GM23338 (cell line): Measurements from ENCODE around the gene ZDHHC20. TPM values are rescaled to one million over a fixed set of nuclear protein-coding genes. Genes with fewer than 3 reads are reported as not detected.

Experiments used
- ATAC-seq: fragments of 200-7000 bp; cut with Tn5 transposase; 3 replicates; pipeline ENCODE4 v1.9.1; 2020
- DNase-seq: peaks from one replicate; pipeline ENCODE4 v3.0.0-alpha.2; 2015; ENCODE audit warnings: low spot score
- H2AFZ ChIP-seq: fragments of 200-600 bp; sonication (generic); 2 replicates; pipeline ENCODE4 v1.8.0; 2016; ENCODE audit warnings: antibody characterized with exemption, mild to moderate bottlenecking, moderate library complexity
- H3F3A ChIP-seq: fragments of 200-600 bp; sonication (generic); replicated peaks from 2 replicates; pipeline ENCODE4 v1.8.0; 2017; ENCODE audit warnings: antibody characterized with exemption, mixed run types, low read depth
- H3K27ac ChIP-seq: fragments of 200-600 bp; sonication (generic); 2 replicates; pipeline ENCODE4 v1.6.1; 2016; ENCODE audit warnings: low read depth
- H3K27me3 ChIP-seq: fragments of 200-600 bp; sonication (generic); 2 replicates; pipeline ENCODE4 v1.8.0; 2016; ENCODE audit warnings: mild to moderate bottlenecking, mixed run types, moderate library complexity; ENCODE audit not compliant: insufficient read depth
- H3K36me3 ChIP-seq: fragments of 200-600 bp; sonication (generic); 2 replicates; pipeline ENCODE4 v1.8.0; 2016; ENCODE audit warnings: mild to moderate bottlenecking; ENCODE audit not compliant: insufficient read depth
- H3K4me1 ChIP-seq: fragments of 200-600 bp; sonication (generic); 2 replicates; pipeline ENCODE4 v1.8.0; 2016; ENCODE audit warnings: mild to moderate bottlenecking, moderate library complexity; ENCODE audit not compliant: insufficient read depth
- H3K4me2 ChIP-seq: fragments of 200-600 bp; sonication (generic); 2 replicates; pipeline ENCODE4 v1.7.1; 2017; ENCODE audit warnings: mixed run types
- H3K4me3 ChIP-seq: fragments of 200-600 bp; sonication (generic); 2 replicates; pipeline ENCODE4 v1.6.1; 2016; ENCODE audit warnings: mixed run types
- H3K79me2 ChIP-seq: fragments of 200-600 bp; sonication (generic); replicated peaks from 2 replicates; pipeline ENCODE4 v1.8.0; 2017; ENCODE audit warnings: mild to moderate bottlenecking; ENCODE audit not compliant: insufficient read depth
- H3K9me2 ChIP-seq: fragments of 200-600 bp; sonication (generic); 2 replicates; pipeline ENCODE4 v1.8.0; 2017; ENCODE audit not compliant: insufficient read depth
- H4K20me1 ChIP-seq: fragments of 200-600 bp; sonication (generic); replicated peaks from 2 replicates; pipeline ENCODE4 v1.8.0; 2017; ENCODE audit warnings: mild to moderate bottlenecking; ENCODE audit not compliant: insufficient read depth
- H3K27ac Mint-ChIP-seq: 2 replicates; pipeline ENCODE4 v1.8.0; 2020; ENCODE audit warnings: inconsistent platforms, mild to moderate bottlenecking, moderate library complexity, mixed read lengths
- H3K27me3 Mint-ChIP-seq: 3 replicates; pipeline ENCODE4 v1.8.0; 2022; ENCODE audit warnings: low read depth, mild to moderate bottlenecking, moderate library complexity, mixed read lengths, inconsistent platforms; ENCODE audit not compliant: insufficient read depth, poor library complexity
- H3K36me3 Mint-ChIP-seq: 3 replicates; pipeline ENCODE4 v1.8.0; 2021; ENCODE audit warnings: low read depth, mild to moderate bottlenecking, inconsistent platforms, moderate library complexity, mixed read lengths
- H3K4me1 Mint-ChIP-seq: 3 replicates; pipeline ENCODE4 v1.8.0; 2020; ENCODE audit warnings: mild to moderate bottlenecking, inconsistent platforms, mixed read lengths
- H3K4me3 Mint-ChIP-seq: 3 replicates; pipeline ENCODE4 v1.8.0; 2021; ENCODE audit warnings: moderate library complexity, mild to moderate bottlenecking, inconsistent platforms, mixed read lengths
- H3K9me3 Mint-ChIP-seq: 3 replicates; pipeline ENCODE4 v1.8.0; 2020; ENCODE audit warnings: moderate library complexity, mild to moderate bottlenecking, inconsistent platforms, mixed read lengths
- CTCF ChIP-seq, 2 experiments: fragments of 200-600 bp in 1 of 2; sonication (generic) in 1 of 2; conservative IDR thresholded peaks; 2 replicates each; pipeline versions ENCODE4 v1.5.1 to v1.6.1; 2016 to 2017; ENCODE audit warnings: antibody characterized with exemption in 2 of 2, low read depth in 2 of 2, mild to moderate bottlenecking in 2 of 2, moderate library complexity in 1 of 2
- ETS1 ChIP-seq: IDR thresholded peaks from 2 replicates; pipeline ENCODE4 v1.6.1; 2016; ENCODE audit warnings: antibody characterized with exemption
- EZH2 ChIP-seq: fragments of 200-600 bp; sonication (generic); IDR thresholded peaks from one replicate; pipeline ENCODE4 v1.8.0; 2017; ENCODE audit warnings: antibody characterized with exemption, mild to moderate bottlenecking, low read depth; ENCODE audit not compliant: unreplicated experiment
- EZH2phosphoT487 ChIP-seq: fragments of 200-600 bp; sonication (generic); IDR thresholded peaks from one replicate; pipeline ENCODE4 v1.8.1; 2018; ENCODE audit warnings: antibody characterized with exemption; ENCODE audit not compliant: unreplicated experiment
- JUNB ChIP-seq: IDR thresholded peaks from one replicate; pipeline ENCODE4 v1.6.1; 2016; ENCODE audit warnings: antibody characterized with exemption; ENCODE audit not compliant: unreplicated experiment
- NANOG ChIP-seq: IDR thresholded peaks from 2 replicates; pipeline ENCODE4 v1.6.1; 2016; ENCODE audit warnings: antibody characterized with exemption, borderline replicate concordance
- POLR2AphosphoS5 ChIP-seq: IDR thresholded peaks from 2 replicates; pipeline ENCODE4 v1.6.1; 2016; ENCODE audit warnings: antibody characterized with exemption, low read depth
- REST ChIP-seq: IDR thresholded peaks from one replicate; pipeline ENCODE4 v1.6.1; 2018; ENCODE audit warnings: antibody characterized with exemption; ENCODE audit not compliant: unreplicated experiment
- STAT1 ChIP-seq: IDR thresholded peaks from one replicate; pipeline ENCODE4 v1.6.1; 2016; ENCODE audit warnings: antibody characterized with exemption; ENCODE audit not compliant: unreplicated experiment
- ZNF114 ChIP-seq: fragments of 250-450 bp; sonication (Bioruptor Pico); IDR thresholded peaks from 2 replicates; pipeline ENCODE4 v1.5.0; 2020; ENCODE audit warnings: mild to moderate bottlenecking, moderate library complexity
- ZNF331 ChIP-seq: fragments of 250-450 bp; sonication (Bioruptor Pico); IDR thresholded peaks from 2 replicates; pipeline ENCODE4 v1.5.0; 2020; ENCODE audit warnings: low read depth, mild to moderate bottlenecking, moderate library complexity
- ZNF462 ChIP-seq: fragments of 250-450 bp; sonication (Bioruptor Pico); IDR thresholded peaks from 2 replicates; pipeline ENCODE4 v1.5.0; 2020; ENCODE audit warnings: mild to moderate bottlenecking, moderate library complexity
- polyA plus RNA-seq: library from polyadenylated mRNA; unstranded; fragments of >200 nt; fragmentation: Nextera tagmentation; extraction: Ambion mirVana; gene quantifications from 2 replicates; pipeline ENCODE4 v1.2.1, GENCODE V29; 2016
- total RNA-seq: library from RNA; depleted of rRNA; stranded (reverse); fragments of >200 nt; shearing (Covaris generic); gene quantifications from 2 replicates; pipeline ENCODE4 v1.2.3, GENCODE V29; 2014

The ZDHHC20 gene
- total and polyA plus RNA-seq, 2 experiments from 2014 or later = 37.7 to 119 TPM

GRCh38 chr13:21328836-21329477, 130.1 kb downstream of the ZDHHC20 start:
- H3K27ac Mint-ChIP-seq = no peak overlapping the region
- peaks cover 14% of the 10 kb centered on the region for H3K36me3 Mint-ChIP-seq

More at GRCh38 chr13:21328836-21329477, 130.1 kb downstream of the ZDHHC20 start:
- Histone ChIP-seq H3F3A (peaks cover 11% of the 10 kb centered on the region), H4K20me1 (no peaks in the 10 kb centered on the region), H3K79me2 (no peaks in the 10 kb centered on the region), H3K27ac (no peak overlapping the region), H3K36me3 (no peaks in the 10 kb centered on the region), H3K4me1 (peaks cover 39% of the 10 kb centered on the region), H2AFZ (no peak overlapping the region), H3K27me3 (peaks cover 10% of the 10 kb centered on the region; the same call in 1 of the 2 replicates), H3K4me3 (peak overlapping the region; percentile 52; the same call in 1 of the 2 replicates), H3K4me2 (peak overlapping the region; percentile 62), H3K9me2 (peaks cover 16% of the 10 kb centered on the region; the same call in 1 of the 2 replicates)
- DNase-seq (no peak), ATAC-seq (no peak)
- peaks cover 40% of the 10 kb centered on the region for H3K4me1 Mint-ChIP-seq
- TF ChIP-seq ZNF462 (CRISPR knock-in tag) = no peak
- no peak for TF ChIP-seq ZNF331 (CRISPR knock-in tag)
- no peak for TF ChIP-seq ETS1
- no peak for TF ChIP-seq POLR2AphosphoS5
- TF ChIP-seq EZH2phosphoT487 = no peak
- TF ChIP-seq JUNB = no peak
- no peak for TF ChIP-seq STAT1
- TF ChIP-seq EZH2 = no peak
- TF ChIP-seq ZNF114 (CRISPR knock-in tag) = no peak
- no peak for TF ChIP-seq REST
- TF ChIP-seq NANOG = no peak
- no peak for TF ChIP-seq CTCF (conservative IDR thresholded peaks at IDR 0.05; ENCODE audit: low read depth in 2 of 2)
- peaks cover 13% of the 10 kb centered on the region for H3K27me3 Mint-ChIP-seq
- H3K4me3 Mint-ChIP-seq = peak overlapping the region; percentile 62; the same call in 1 of the 3 replicates
- H3K9me3 Mint-ChIP-seq = peaks cover 6% of the 10 kb centered on the region; the same call in 2 of the 3 replicates
